Neural progenitor cell (in vitro differentiated cells): Measurements from ENCODE around the gene CRELD1. TPM values are rescaled to one million over a fixed set of nuclear protein-coding genes. Genes with fewer than 3 reads are reported as not detected.

Experiments
- DNase-seq: peaks from one replicate; pipeline ENCODE4 v3.0.0-alpha.2; 2016; ENCODE audit warnings: low spot score
- H2AFZ ChIP-seq: fragments of 200-600 bp; sonication (generic); replicated peaks from 2 replicates; pipeline ENCODE4 v1.6.1; 2016; ENCODE audit warnings: antibody characterized with exemption
- H3F3A ChIP-seq: fragments of 200-600 bp; sonication (generic); 2 replicates; pipeline ENCODE4 v1.6.1; 2016; ENCODE audit warnings: antibody characterized with exemption, low read depth
- H3K27ac ChIP-seq: fragments of 200-600 bp; sonication (generic); 2 replicates; pipeline ENCODE4 v1.5.1; 2016; ENCODE audit warnings: mild to moderate bottlenecking
- H3K27me3 ChIP-seq: fragments of 200-600 bp; sonication (generic); 2 replicates; pipeline ENCODE4 v1.6.1; 2016; ENCODE audit warnings: mild to moderate bottlenecking, moderate library complexity
- H3K36me3 ChIP-seq: fragments of 200-600 bp; sonication (generic); 2 replicates; pipeline ENCODE4 v1.5.1; 2016
- H3K4me1 ChIP-seq: fragments of 200-600 bp; sonication (generic); 2 replicates; pipeline ENCODE4 v1.6.1; 2016; ENCODE audit warnings: mixed run types
- H3K4me2 ChIP-seq: fragments of 200-600 bp; sonication (generic); 2 replicates; pipeline ENCODE4 v1.6.1; 2016
- H3K4me3 ChIP-seq: fragments of 200-600 bp; sonication (generic); 2 replicates; pipeline ENCODE4 v1.5.1; 2016
- H3K79me2 ChIP-seq: fragments of 200-600 bp; sonication (generic); 2 replicates; pipeline ENCODE4 v1.6.1; 2016; ENCODE audit warnings: low read depth
- H3K9ac ChIP-seq: fragments of 200-600 bp; sonication (generic); 2 replicates; pipeline ENCODE4 v1.6.1; 2016
- H3K9me3 ChIP-seq: fragments of 200-600 bp; sonication (generic); 2 replicates; pipeline ENCODE4 v1.5.1; 2016; ENCODE audit warnings: low read depth
- H4K20me1 ChIP-seq: fragments of 200-600 bp; sonication (generic); 2 replicates; pipeline ENCODE4 v1.6.1; 2016; ENCODE audit warnings: low read depth
- H3K27ac Mint-ChIP-seq: 3 replicates; pipeline ENCODE4 v1.8.0; 2021; ENCODE audit warnings: mixed read lengths
- H3K27me3 Mint-ChIP-seq: 2 replicates; pipeline ENCODE4 v1.8.0; 2022; ENCODE audit warnings: low read depth, mild to moderate bottlenecking, inconsistent platforms, moderate library complexity, mixed read lengths; ENCODE audit not compliant: insufficient read depth
- H3K36me3 Mint-ChIP-seq: 3 replicates; pipeline ENCODE4 v1.8.0; 2021; ENCODE audit warnings: mixed read lengths
- H3K4me1 Mint-ChIP-seq: 3 replicates; pipeline ENCODE4 v1.8.0; 2021; ENCODE audit warnings: mixed read lengths
- H3K4me3 Mint-ChIP-seq: 3 replicates; pipeline ENCODE4 v1.8.0; 2021; ENCODE audit warnings: mild to moderate bottlenecking, moderate library complexity, mixed read lengths
- H3K9me3 Mint-ChIP-seq: 3 replicates; pipeline ENCODE4 v1.8.0; 2020; ENCODE audit warnings: mixed read lengths
- CTCF ChIP-seq: fragments of 200-600 bp; sonication (generic); IDR thresholded peaks from 2 replicates; pipeline ENCODE4 v1.5.1; 2017; ENCODE audit warnings: antibody characterized with exemption, mild to moderate bottlenecking
- EZH2 ChIP-seq: fragments of 200-600 bp; sonication (generic); IDR thresholded peaks from 2 replicates; pipeline ENCODE4 v1.6.1; 2017; ENCODE audit warnings: antibody characterized with exemption, mild to moderate bottlenecking, moderate library complexity
- EZH2phosphoT487 ChIP-seq: fragments of 200-600 bp; sonication (generic); IDR thresholded peaks from 2 replicates; pipeline ENCODE4 v1.6.1; 2017; ENCODE audit warnings: antibody characterized with exemption
- small RNA-seq: library from RNA; depleted of rRNA; stranded (forward); fragments of <200 nt; gene quantifications from one replicate; pipeline ENCODE3, GENCODE V24; 2015
- total RNA-seq: library from RNA; depleted of rRNA; stranded (reverse); fragments of >200 nt; gene quantifications from 2 replicates; pipeline ENCODE4 v1.2.3, GENCODE V29; 2015; ENCODE audit warnings: low replicate concordance

The CRELD1 gene
- total RNA-seq, 1 donor from 2014 or later: 14.1 TPM

GRCh38 chr3:9986230-9986725 lies 52.6 kb downstream of the CRELD1 start:
- no peak for TF ChIP-seq EZH2phosphoT487
- no peak for TF ChIP-seq CTCF
- TF ChIP-seq EZH2: no peak
- peak overlapping the region; percentile 93 for H3K27ac Mint-ChIP-seq
- Histone ChIP-seq H3K4me1 (peaks cover 7% of the 10 kb centered on the region), H3K9me3 (no peaks in the 10 kb centered on the region), H2AFZ (peak overlapping the region; percentile 95), H3K36me3 (no peaks in the 10 kb centered on the region), H3K4me2 (peak overlapping the region; percentile 87), H3K4me3 (peak overlapping the region; percentile 82), H3F3A (peaks cover 4% of the 10 kb centered on the region), H3K79me2 (peaks cover 72% of the 10 kb centered on the region), H3K9ac (peak overlapping the region; percentile 89), H3K27me3 (no peaks in the 10 kb centered on the region), H4K20me1 (peaks cover 6% of the 10 kb centered on the region), H3K27ac (no peak overlapping the region)
- peaks cover 3% of the 10 kb centered on the region for H3K27me3 Mint-ChIP-seq
- H3K9me3 Mint-ChIP-seq: no peaks in the 10 kb centered on the region
- H3K4me1 Mint-ChIP-seq: peaks cover 15% of the 10 kb centered on the region
- H3K4me3 Mint-ChIP-seq: peak overlapping the region; percentile 97
- H3K36me3 Mint-ChIP-seq: no peaks in the 10 kb centered on the region
- DNase-seq: no peak

DNA sequence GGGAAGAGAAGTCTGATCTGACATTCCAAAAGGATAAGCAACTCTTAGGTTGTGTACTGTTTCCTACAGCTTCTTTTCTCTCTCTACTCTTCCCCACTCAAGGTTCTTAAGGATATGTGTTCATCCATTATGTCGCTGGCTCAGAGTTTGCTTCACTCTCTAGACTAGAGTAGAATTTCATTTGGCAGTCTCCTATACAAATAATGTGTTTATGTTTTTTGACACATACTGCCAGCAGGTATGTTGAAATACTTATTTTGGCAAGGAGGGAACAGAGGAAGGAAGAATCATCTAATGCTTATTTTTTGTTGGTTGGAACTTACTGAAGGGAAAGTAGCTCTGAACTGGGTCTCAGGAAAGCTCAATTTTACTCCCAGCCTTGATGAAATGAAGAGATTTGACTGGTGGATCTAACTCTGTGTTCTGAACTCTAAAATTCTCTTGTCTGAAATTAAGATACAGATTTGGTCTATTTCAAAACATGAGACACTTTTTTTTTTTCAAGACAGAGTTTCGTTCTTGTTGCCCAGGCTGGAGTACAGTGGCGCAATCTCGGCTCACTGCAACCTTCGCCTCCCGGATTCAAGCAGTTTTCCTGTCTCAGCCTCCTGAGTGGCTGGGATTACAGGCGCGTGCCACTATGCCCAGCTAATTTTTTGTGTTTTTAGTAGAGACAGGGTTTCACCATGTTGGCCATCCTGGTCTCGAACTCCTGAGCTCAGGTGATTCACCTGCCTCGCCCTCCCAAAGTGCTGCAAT lies 60.6 kb downstream of the CRELD1 start:
- Histone ChIP-seq H3K4me2 (no peak overlapping the region), H3K9me3 (no peaks in the 10 kb centered on the region), H3K79me2 (peaks cover 95% of the 10 kb centered on the region), H3K27ac (no peak overlapping the region), H3K36me3 (no peaks in the 10 kb centered on the region), H3F3A (no peaks in the 10 kb centered on the region), H3K27me3 (no peaks in the 10 kb centered on the region), H3K9ac (no peak overlapping the region), H2AFZ (no peak overlapping the region), H3K4me3 (no peak overlapping the region), H4K20me1 (peaks cover 28% of the 10 kb centered on the region), H3K4me1 (no peaks in the 10 kb centered on the region)
- no peak for DNase-seq
- no peaks in the 10 kb centered on the region for H3K4me1 Mint-ChIP-seq
- TF ChIP-seq EZH2 (no peak), EZH2phosphoT487 (no peak), CTCF (no peak)
- H3K9me3 Mint-ChIP-seq: no peaks in the 10 kb centered on the region
- H3K36me3 Mint-ChIP-seq: peaks cover 10% of the 10 kb centered on the region
- H3K27me3 Mint-ChIP-seq: peaks cover 3% of the 10 kb centered on the region
- no peak overlapping the region for H3K27ac Mint-ChIP-seq
- H3K4me3 Mint-ChIP-seq: no peak overlapping the region

Small RNA genes within 50 kb of the gene (small RNA-seq; reads per million reads assigned to genes)
- not detected for gene RNU6-882P

Other genes starting within 250 kb of the CRELD1 start
- 0.43 TPM in 1 of 2 replicates, not detected in the other for gene CPNE9, start 230.0 kb upstream of the CRELD1 start, total RNA-seq
- 12.1 and 17.5 TPM in 2 replicates for gene BRPF1, start 202.1 kb upstream of the CRELD1 start, total RNA-seq
- gene OGG1, start 183.9 kb upstream of the CRELD1 start, total RNA-seq: 15.8 and 33.8 TPM in 2 replicates
- 24.9 and 32.4 TPM in 2 replicates for gene CAMK1, start 163.9 kb upstream of the CRELD1 start, total RNA-seq
- gene TADA3, start 141.4 kb upstream of the CRELD1 start, total RNA-seq: 50.8 and 86.3 TPM in 2 replicates
- 126 and 146 TPM in 2 replicates for gene ARPC4, start 140.8 kb upstream of the CRELD1 start, total RNA-seq
- 15.0 and 36.1 TPM in 2 replicates for gene TTLL3, start 123.6 kb upstream of the CRELD1 start, total RNA-seq
- gene RPUSD3, start 89.8 kb upstream of the CRELD1 start, total RNA-seq: 30.5 and 50.2 TPM in 2 replicates
- gene CIDEC, start 53.6 kb upstream of the CRELD1 start, total RNA-seq: not detected in 2 replicates
- 32.7 and 42.1 TPM in 2 replicates for gene JAGN1, start 43.2 kb upstream of the CRELD1 start, total RNA-seq
- 0.56 TPM in 1 of 2 replicates, not detected in the other for gene IL17RE, start 31.0 kb upstream of the CRELD1 start, total RNA-seq
- 3.1 and 6.5 TPM in 2 replicates for gene IL17RC, start 16.7 kb upstream of the CRELD1 start, total RNA-seq
- gene PRRT3, start 18.6 kb downstream of the CRELD1 start, total RNA-seq: 2.6 and 11.6 TPM in 2 replicates
- 37.1 and 50.2 TPM in 2 replicates for gene EMC3, start 53.0 kb downstream of the CRELD1 start, total RNA-seq
- gene FANCD2, start 92.6 kb downstream of the CRELD1 start, total RNA-seq: 85.0 and 117 TPM in 2 replicates
- not detected in 2 replicates for gene FANCD2OS, start 174.4 kb downstream of the CRELD1 start, total RNA-seq
- gene BRK1, start 181.8 kb downstream of the CRELD1 start, total RNA-seq: 123 and 133 TPM in 2 replicates
- 86.0 and 86.3 TPM in 2 replicates for gene VHL, start 207.9 kb downstream of the CRELD1 start, total RNA-seq
- gene IRAK2, start 231.1 kb downstream of the CRELD1 start, total RNA-seq: 0.26 and 0.50 TPM in 2 replicates